ENCODE results near the gene RHEB. TPM values are rescaled to one million over a fixed set of nuclear protein-coding genes. Genes with fewer than 3 reads are reported as not detected.

Gene RHEB
- total RNA-seq, 1 donor from 2014 or later = 157 TPM

DNA sequence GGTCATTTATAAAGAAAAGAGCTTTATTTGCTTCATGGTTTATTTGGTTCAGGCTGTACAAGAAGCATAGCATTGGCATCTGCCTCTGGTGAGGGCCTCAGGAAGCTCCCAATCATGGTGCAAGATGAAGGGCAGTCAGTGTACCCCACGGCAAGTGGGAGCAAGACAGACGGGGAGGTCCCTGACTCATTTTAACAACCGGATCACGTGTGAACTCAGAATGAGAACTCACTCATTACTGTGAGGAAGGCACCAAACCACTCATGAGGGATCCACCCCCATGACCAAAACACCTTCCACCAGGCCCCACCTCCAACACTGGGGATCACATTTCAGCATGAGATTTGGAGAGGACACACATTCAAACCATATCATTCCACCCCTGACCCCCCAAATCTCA lies 64.0 kb downstream of the RHEB start:
- TF ChIP-seq, protein P1, sequence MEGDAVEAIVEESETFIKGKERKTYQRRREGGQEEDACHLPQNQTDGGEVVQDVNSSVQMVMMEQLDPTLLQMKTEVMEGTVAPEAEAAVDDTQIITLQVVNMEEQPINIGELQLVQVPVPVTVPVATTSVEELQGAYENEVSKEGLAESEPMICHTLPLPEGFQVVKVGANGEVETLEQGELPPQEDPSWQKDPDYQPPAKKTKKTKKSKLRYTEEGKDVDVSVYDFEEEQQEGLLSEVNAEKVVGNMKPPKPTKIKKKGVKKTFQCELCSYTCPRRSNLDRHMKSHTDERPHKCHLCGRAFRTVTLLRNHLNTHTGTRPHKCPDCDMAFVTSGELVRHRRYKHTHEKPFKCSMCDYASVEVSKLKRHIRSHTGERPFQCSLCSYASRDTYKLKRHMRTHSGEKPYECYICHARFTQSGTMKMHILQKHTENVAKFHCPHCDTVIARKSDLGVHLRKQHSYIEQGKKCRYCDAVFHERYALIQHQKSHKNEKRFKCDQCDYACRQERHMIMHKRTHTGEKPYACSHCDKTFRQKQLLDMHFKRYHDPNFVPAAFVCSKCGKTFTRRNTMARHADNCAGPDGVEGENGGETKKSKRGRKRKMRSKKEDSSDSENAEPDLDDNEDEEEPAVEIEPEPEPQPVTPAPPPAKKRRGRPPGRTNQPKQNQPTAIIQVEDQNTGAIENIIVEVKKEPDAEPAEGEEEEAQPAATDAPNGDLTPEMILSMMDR (conservative IDR thresholded peaks at IDR 0.05; ENCODE audit: low read depth, low read length) = no peak
- no peak overlapping the region for H3K4me3 ChIP-seq (ENCODE audit: low read depth, low read length)
- no peak for DNase-seq (ENCODE audit: low read depth)

DNA sequence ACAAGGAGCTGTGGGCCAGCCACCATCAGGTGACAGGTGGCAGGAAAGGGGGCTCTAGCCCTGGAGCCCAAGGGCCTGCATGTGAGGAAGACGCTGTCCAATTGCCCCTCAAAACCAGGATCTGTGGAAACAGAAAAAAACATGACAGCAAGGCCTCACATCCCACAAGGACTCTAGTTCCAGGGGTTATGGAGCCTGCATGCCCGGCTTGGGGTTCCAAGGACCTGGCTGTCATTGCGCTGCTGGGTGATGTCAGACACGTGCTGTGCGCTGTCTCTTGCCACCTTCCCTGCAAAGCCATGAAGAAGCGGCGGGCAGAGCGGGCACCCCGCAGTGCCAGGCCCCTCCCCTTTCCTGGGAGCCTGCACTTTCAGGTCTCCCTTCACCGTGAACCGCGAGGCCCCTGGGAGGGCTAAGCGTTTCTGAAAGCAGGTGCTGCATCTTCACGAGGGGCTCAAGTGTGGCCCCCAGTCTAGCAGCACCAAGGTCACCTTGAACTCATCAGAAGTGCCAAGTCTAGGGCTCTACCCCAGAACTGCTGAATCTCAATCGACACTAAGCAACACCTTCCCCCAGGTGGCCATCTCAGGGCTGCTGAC lies 64.7 kb downstream of the RHEB start:
- TF ChIP-seq, protein P1 (conservative IDR thresholded peaks at IDR 0.05; ENCODE audit: low read depth, low read length) = no peak
- no peak for DNase-seq (ENCODE audit: low read depth)
- H3K4me3 ChIP-seq (ENCODE audit: low read depth, low read length) = no peak overlapping the region

DNA sequence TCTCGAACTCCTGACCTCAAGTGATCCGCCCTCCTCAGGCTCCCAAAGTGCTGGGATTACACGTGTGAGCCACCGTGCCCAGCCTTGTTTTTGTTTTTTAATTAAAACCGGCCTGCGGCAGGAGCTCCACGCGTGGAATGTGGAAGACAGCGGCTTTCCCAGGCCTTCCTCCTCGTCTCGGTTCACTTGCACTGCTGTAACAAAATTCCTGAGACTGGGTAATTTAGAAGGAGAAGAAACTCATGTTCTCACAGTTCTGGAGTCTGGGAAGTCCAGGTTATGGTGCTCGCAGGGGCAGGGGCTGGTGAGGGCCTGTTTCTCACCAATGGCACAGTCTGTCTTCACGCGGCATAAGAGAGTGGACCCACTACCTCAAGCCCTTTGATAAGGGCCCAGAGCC lies 65.4 kb downstream of the RHEB start:
- TF ChIP-seq, protein P1 (conservative IDR thresholded peaks at IDR 0.05; ENCODE audit: low read depth, low read length) = no peak
- peak; percentile 37 for DNase-seq (ENCODE audit: low read depth)
- H3K4me3 ChIP-seq (ENCODE audit: low read depth, low read length) = no peak overlapping the region

DNA sequence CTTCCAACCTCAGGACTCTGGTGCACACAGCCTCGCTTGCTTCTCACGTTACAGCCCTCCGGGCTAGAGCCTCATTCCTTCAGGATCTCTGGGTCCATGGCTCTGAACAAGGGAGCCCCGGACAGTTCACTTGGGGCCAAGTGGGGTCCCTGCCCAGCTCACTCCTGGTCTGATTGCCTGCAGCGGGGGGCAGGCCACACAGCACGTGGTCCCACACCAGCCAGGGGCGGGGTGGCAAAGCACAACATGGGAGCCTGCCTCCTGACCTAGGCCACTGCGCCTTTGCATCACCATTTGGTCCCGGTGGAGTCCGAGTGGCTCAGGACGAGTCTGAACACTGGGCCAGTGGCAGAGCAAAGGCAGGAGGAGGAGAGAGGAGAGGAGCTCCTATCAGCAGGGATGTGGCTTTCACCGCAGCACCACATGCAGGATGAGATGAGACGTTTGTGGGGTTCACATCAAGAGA lies 66.3 kb downstream of the RHEB start:
- DNase-seq (ENCODE audit: low read depth) = no peak
- H3K4me3 ChIP-seq (ENCODE audit: low read depth, low read length) = no peak overlapping the region
- TF ChIP-seq, protein P1 (conservative IDR thresholded peaks at IDR 0.05; ENCODE audit: low read depth, low read length) = no peak

DNA sequence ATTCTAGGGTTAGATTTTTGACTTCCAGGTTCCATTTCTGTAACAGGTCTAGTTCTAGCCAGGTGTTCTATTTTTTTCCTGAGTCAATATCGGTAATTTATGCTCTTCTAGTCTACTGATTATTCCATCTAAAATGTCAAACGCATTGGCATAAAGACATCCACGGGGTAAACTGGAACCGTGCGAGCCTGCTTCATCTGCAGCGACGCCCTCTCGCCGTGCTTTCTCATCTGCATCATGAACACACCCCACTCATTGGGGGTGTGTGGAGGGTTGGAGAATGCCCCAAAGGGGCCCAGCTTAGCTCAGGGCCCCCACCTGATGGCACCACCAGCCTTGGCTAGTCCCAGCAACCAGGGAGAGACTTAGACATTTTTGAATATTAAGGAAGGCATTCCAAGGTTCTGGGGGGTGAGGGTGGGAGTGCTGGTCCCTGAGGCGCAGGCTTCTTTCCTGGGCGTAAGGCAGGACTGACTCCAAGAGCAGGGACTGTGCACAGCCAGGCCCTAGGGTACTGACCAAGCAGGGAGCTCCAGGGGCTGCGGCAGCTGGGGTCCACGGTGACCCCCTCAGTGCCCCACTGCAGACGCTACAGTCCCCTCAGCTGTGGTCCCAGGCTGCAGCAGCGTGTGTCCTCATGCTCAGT lies 66.9 kb downstream of the RHEB start:
- DNase-seq (ENCODE audit: low read depth) = no peak
- TF ChIP-seq, protein P1 (conservative IDR thresholded peaks at IDR 0.05; ENCODE audit: low read depth, low read length) = no peak
- H3K4me3 ChIP-seq (ENCODE audit: low read depth, low read length) = no peak overlapping the region

DNA sequence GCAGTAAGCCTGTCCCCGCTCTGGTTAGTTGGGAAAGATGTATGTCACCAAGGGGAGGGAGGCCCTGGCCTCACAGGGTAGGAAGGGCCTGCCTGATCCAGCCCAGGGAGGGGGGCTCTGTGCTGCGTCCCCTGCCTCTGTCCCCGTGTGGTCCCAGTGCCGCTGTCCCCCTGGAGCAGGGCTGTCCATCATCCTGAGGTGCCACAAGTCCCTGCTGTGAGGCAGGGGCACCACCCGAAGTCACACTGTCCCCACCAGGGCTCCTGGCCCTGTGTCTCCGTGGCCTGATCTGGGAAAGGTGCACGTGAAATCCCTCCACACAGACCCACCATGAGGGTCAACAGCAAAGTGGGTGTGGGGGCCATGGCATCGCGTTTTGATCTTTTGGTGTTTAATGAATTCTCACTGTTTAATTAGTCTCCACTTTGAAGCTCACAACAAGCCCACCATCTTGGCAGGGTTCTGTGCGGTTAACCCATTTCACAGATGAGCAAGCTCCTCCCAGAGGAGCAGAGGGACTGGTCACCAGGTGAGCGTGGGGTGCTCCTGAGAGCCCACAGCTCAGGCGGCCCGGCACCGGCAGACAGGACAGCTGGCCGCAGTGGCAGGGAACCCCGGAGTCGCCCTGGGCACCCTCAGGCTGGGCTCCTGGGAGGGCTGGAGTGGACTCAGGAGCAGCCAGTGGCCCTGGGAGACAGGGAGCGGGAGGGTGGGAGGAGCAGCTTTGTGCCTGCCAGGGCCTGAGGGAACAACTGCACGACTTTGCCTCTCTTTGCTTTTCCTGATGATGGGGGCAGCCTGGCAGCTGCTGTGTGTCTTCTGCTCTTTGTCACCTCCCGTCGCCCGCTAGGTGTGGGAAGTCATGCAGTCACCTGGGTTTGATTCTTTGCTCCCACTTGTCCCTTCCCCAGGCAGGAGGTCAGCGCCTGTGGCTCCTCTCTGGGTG lies 67.8 kb downstream of the RHEB start:
- H3K4me3 ChIP-seq (ENCODE audit: low read depth, low read length) = no peak overlapping the region
- no peak for DNase-seq (ENCODE audit: low read depth)
- TF ChIP-seq, protein P1 (conservative IDR thresholded peaks at IDR 0.05; ENCODE audit: low read depth, low read length) = no peak

Measured in epithelial cell of proximal tubule (primary cell).